Neural crest cell (in vitro differentiated cells): ENCODE data around the gene SLC4A2. TPM values are rescaled to one million over a fixed set of nuclear protein-coding genes. Genes with fewer than 3 reads are reported as not detected.
A peak's percentile ranks its signal among the peaks of the same experiment; 100 is the strongest.

Experiments
- DNase-seq: peaks from one replicate; pipeline ENCODE4 v3.0.0; 2021; ENCODE audit warnings: low read depth, mixed read lengths, low spot score
- H3K27ac Mint-ChIP-seq: one replicate; pipeline ENCODE4 v1.8.0; 2021; ENCODE audit warnings: mild to moderate bottlenecking, mixed read lengths; ENCODE audit not compliant: unreplicated experiment
- H3K27me3 Mint-ChIP-seq: 2 replicates; pipeline ENCODE4 v1.8.0; 2021; ENCODE audit warnings: low read depth, mild to moderate bottlenecking, mixed read lengths
- H3K36me3 Mint-ChIP-seq: 2 replicates; pipeline ENCODE4 v1.8.0; 2021; ENCODE audit warnings: low read depth, mild to moderate bottlenecking, mixed read lengths
- H3K4me1 Mint-ChIP-seq: 2 replicates; pipeline ENCODE4 v1.8.0; 2021; ENCODE audit warnings: mixed read lengths
- H3K4me3 Mint-ChIP-seq: one replicate; pipeline ENCODE4 v1.8.0; 2021; ENCODE audit warnings: mild to moderate bottlenecking, mixed read lengths
- H3K9me3 Mint-ChIP-seq: 2 replicates; pipeline ENCODE4 v1.8.0; 2021; ENCODE audit warnings: mixed read lengths
- CTCF ChIP-seq: fragments of 200-600 bp; sonication (generic); conservative IDR thresholded peaks from 2 replicates; pipeline ENCODE4 v1.5.0; 2021; ENCODE audit warnings: antibody characterized with exemption, mild to moderate bottlenecking
- total RNA-seq: library from RNA; stranded (reverse); gene quantifications from 2 replicates; pipeline ENCODE4 v1.2.1, GENCODE V29; 2021

The SLC4A2 gene
- total RNA-seq, 1 donor from 2014 or later = 139 TPM

- H3K36me3 Mint-ChIP-seq = peaks cover 2% of the 10 kb centered on the region
- H3K27me3 Mint-ChIP-seq = no peaks in the 10 kb centered on the region
- no peak for DNase-seq
- H3K27ac Mint-ChIP-seq = no peak overlapping the region
- no peak for TF ChIP-seq CTCF
- no peaks in the 10 kb centered on the region for H3K9me3 Mint-ChIP-seq
- no peaks in the 10 kb centered on the region for H3K4me1 Mint-ChIP-seq
- H3K4me3 Mint-ChIP-seq = no peak overlapping the region
These were observed 10.6 kb downstream of the SLC4A2 start for GRCh38 chr7:151069841-151070573.

- Mint-ChIP-seq H3K9me3 (no peaks in the 10 kb centered on the region), H3K4me1 (no peaks in the 10 kb centered on the region), H3K27ac (no peak overlapping the region), H3K4me3 (no peak overlapping the region), H3K27me3 (no peaks in the 10 kb centered on the region), H3K36me3 (peaks cover 5% of the 10 kb centered on the region)
- DNase-seq = no peak
- no peak for TF ChIP-seq CTCF
These were observed 11.2 kb downstream of the SLC4A2 start for GRCh38 chr7:151070574-151070960.

- Mint-ChIP-seq H3K36me3 (peaks cover 5% of the 10 kb centered on the region), H3K9me3 (no peaks in the 10 kb centered on the region), H3K4me1 (no peaks in the 10 kb centered on the region), H3K27ac (no peak overlapping the region), H3K4me3 (no peak overlapping the region), H3K27me3 (no peaks in the 10 kb centered on the region)
- no peak for DNase-seq
- no peak for TF ChIP-seq CTCF
These were observed 11.9 kb downstream of the SLC4A2 start for GRCh38 chr7:151071032-151071866.

GRCh38 chr7:151073990-151074389, 14.6 kb downstream of the SLC4A2 start:
- no peak for TF ChIP-seq CTCF
- no peak overlapping the region for H3K27ac Mint-ChIP-seq
- peak overlapping the region; percentile 49 for H3K4me3 Mint-ChIP-seq
- peaks cover 5% of the 10 kb centered on the region for H3K36me3 Mint-ChIP-seq
- no peaks in the 10 kb centered on the region for H3K27me3 Mint-ChIP-seq
- H3K4me1 Mint-ChIP-seq = peaks cover 9% of the 10 kb centered on the region
- DNase-seq = no peak
- no peaks in the 10 kb centered on the region for H3K9me3 Mint-ChIP-seq

- no peaks in the 10 kb centered on the region for H3K9me3 Mint-ChIP-seq
- peak overlapping the region; percentile 43 for H3K27ac Mint-ChIP-seq
- no peak for DNase-seq
- H3K4me3 Mint-ChIP-seq = peak overlapping the region; percentile 71
- H3K36me3 Mint-ChIP-seq = peaks cover 7% of the 10 kb centered on the region
- no peak for TF ChIP-seq CTCF
- H3K4me1 Mint-ChIP-seq = peaks cover 16% of the 10 kb centered on the region
- no peaks in the 10 kb centered on the region for H3K27me3 Mint-ChIP-seq
These were observed 15.7 kb downstream of the SLC4A2 start for GRCh38 chr7:151074817-151075661.
